Endothelial cell of umbilical vein (primary cell): ENCODE results near the gene A1BG. TPM values are rescaled to one million over a fixed set of nuclear protein-coding genes. Genes with fewer than 3 reads are reported as not detected.
A peak's percentile ranks its signal among the peaks of the same experiment; 100 is the strongest.

Source experiments
- BruUV-seq: library from RNA; stranded (reverse); fragments of 400-500 nt; replicated peaks from 2 replicates; lab custom pipeline; 2021; lab: Mats Ljungman, UMichigan
- CTCF ChIA-PET: fragments of 300-600, 350-600 bp; sonication (Branson Sonifier 250); formaldehyde crosslinking; loops from one replicate; lab custom pipeline; 2021; ENCODE audit warnings: antibody characterized with exemption, inconsistent platforms; lab: Charles Lee
- POLR2A ChIA-PET: fragments of 300-600, 350-600 bp; sonication (Branson Sonifier 250); formaldehyde crosslinking; loops from one replicate; lab custom pipeline; 2021; ENCODE audit warnings: antibody characterized with exemption, inconsistent platforms; lab: Charles Lee
- DNase-seq: peaks from one replicate; pipeline ENCODE4 v3.0.0-alpha.2; 2011; ENCODE audit warnings: low read depth, low spot score
- FAIRE-seq: peaks from 2 replicates; lab custom pipeline; 2011; peaks lifted over from hg19 to GRCh38; lab: Jason Lieb, UNC
- H2AFZ ChIP-seq: 2 replicates; pipeline ENCODE4 v1.6.0; 2012; ENCODE audit warnings: low read depth, low read length, control low read depth, inconsistent platforms
- H3K27ac ChIP-seq: 2 replicates; pipeline ENCODE4 v1.5.1; 2011; ENCODE audit warnings: low read depth, mild to moderate bottlenecking, control low read depth, low read length, moderate library complexity; ENCODE audit not compliant: insufficient read depth
- H3K27me3 ChIP-seq, 2 experiments: 2 replicates each; pipeline versions ENCODE4 v1.6.0 to v1.6.1; 2011; ENCODE audit warnings: low read length in 2 of 2, mixed read lengths in 1 of 2; ENCODE audit not compliant: control insufficient read depth in 2 of 2, insufficient read depth in 2 of 2
- H3K36me3 ChIP-seq, 2 experiments: 2 replicates in 1 of 2; 3 replicates in 1 of 2; pipeline ENCODE4 v1.5.1; 2011; ENCODE audit warnings: low read length in 2 of 2, mild to moderate bottlenecking in 1 of 2, moderate library complexity in 1 of 2; ENCODE audit not compliant: control insufficient read depth in 2 of 2, insufficient read depth in 2 of 2; ENCODE audit errors: extremely low read depth in 1 of 2
- H3K4me1 ChIP-seq: 3 replicates; pipeline ENCODE4 v1.5.1; 2011; ENCODE audit warnings: mild to moderate bottlenecking, low read length; ENCODE audit not compliant: control insufficient read depth, insufficient read depth; ENCODE audit errors: extremely low read depth
- H3K4me2 ChIP-seq: 2 replicates; pipeline ENCODE4 v1.6.1; 2011; ENCODE audit warnings: low read length, control low read depth, mixed read lengths; ENCODE audit not compliant: insufficient read depth
- H3K4me3 ChIP-seq, 3 experiments: fragments of 200-600 bp in 1 of 3; sonication (generic), shearing (Covaris generic) in 1 of 3; replicated peaks in 1 of 3; 2 replicates each; pipeline ENCODE4 v1.5.1; 2011 to 2016; ENCODE audit warnings: control low read depth in 3 of 3, low read length in 3 of 3, mild to moderate bottlenecking in 2 of 3, inconsistent platforms in 1 of 3, low read depth in 1 of 3, moderate library complexity in 1 of 3; ENCODE audit not compliant: insufficient read depth in 1 of 3
- H3K79me2 ChIP-seq: 2 replicates; pipeline ENCODE4 v1.6.0; 2012; ENCODE audit warnings: low read length, inconsistent platforms; ENCODE audit not compliant: control insufficient read depth, insufficient read depth
- H3K9ac ChIP-seq: replicated peaks from 2 replicates; pipeline ENCODE3; 2011; ENCODE audit warnings: low read length, control low read depth; ENCODE audit not compliant: insufficient read depth; ENCODE audit errors: extremely low read depth
- H3K9me1 ChIP-seq: replicated peaks from 3 replicates; pipeline ENCODE4 v1.6.0; 2011; ENCODE audit warnings: mild to moderate bottlenecking, low read length; ENCODE audit not compliant: control insufficient read depth, insufficient read depth; ENCODE audit errors: extremely low read depth
- H3K9me3 ChIP-seq: replicated peaks from 2 replicates; pipeline ENCODE4 v1.5.1; 2012; ENCODE audit warnings: low read length, inconsistent platforms; ENCODE audit not compliant: control insufficient read depth, insufficient read depth
- H4K20me1 ChIP-seq: replicated peaks from 2 replicates; pipeline ENCODE3; 2011; ENCODE audit warnings: mild to moderate bottlenecking, low read length; ENCODE audit not compliant: control insufficient read depth, insufficient read depth; ENCODE audit errors: extremely low read depth
- EZH2 ChIP-seq: IDR thresholded peaks from 2 replicates; pipeline ENCODE4 v1.6.1; 2012; ENCODE audit warnings: borderline replicate concordance, low read depth, mild to moderate bottlenecking, moderate library complexity, low read length, inconsistent platforms; ENCODE audit not compliant: severe bottlenecking
- FOS ChIP-seq: IDR thresholded peaks from 2 replicates; pipeline ENCODE4 v1.6.1; 2011; ENCODE audit warnings: mild to moderate bottlenecking, low read length, moderate library complexity, borderline replicate concordance; ENCODE audit not compliant: insufficient read depth
- GATA2 ChIP-seq: IDR thresholded peaks from 2 replicates; pipeline ENCODE4 v1.7.0; 2011; ENCODE audit warnings: low read depth, mild to moderate bottlenecking, moderate library complexity, mixed read lengths, low read length; ENCODE audit not compliant: insufficient read length, insufficient read depth
- JUN ChIP-seq: IDR thresholded peaks from 2 replicates; pipeline ENCODE4 v1.6.1; 2011; ENCODE audit warnings: borderline replicate concordance, low read depth; ENCODE audit not compliant: insufficient read length, insufficient read depth
- MAX ChIP-seq: IDR thresholded peaks from 2 replicates; pipeline ENCODE4 v1.6.1; 2011; ENCODE audit not compliant: insufficient read depth, insufficient read length
- MYC ChIP-seq: IDR thresholded peaks from one replicate; pipeline ENCODE4 v1.6.1; 2011; ENCODE audit warnings: mild to moderate bottlenecking, low read depth, low read length
- POLR2A ChIP-seq: IDR thresholded peaks from 2 replicates; pipeline ENCODE4 v1.6.1; 2012; ENCODE audit warnings: low read depth, mild to moderate bottlenecking, control low read depth, low read length
- POLR2AphosphoS5 ChIP-seq: IDR thresholded peaks from 2 replicates; pipeline ENCODE4 v1.6.1; 2012; ENCODE audit warnings: low read depth, mild to moderate bottlenecking, control low read depth, low read length, moderate library complexity; ENCODE audit not compliant: insufficient read depth
- dilution Hi-C: fragments of 300-500 bp; cut with MboI; formaldehyde crosslinking; loops from one replicate; pipeline ENCODE4 v1.15.0; 2019; ENCODE audit warnings: low sequenced_read_pairs; ENCODE audit not compliant: extremely low pct_ligation_motif_present
- intact Hi-C: fragments of 100-400 bp; cut with micrococcal nuclease; formaldehyde crosslinking; loops from one replicate; pipeline ENCODE4 v1.10.0; 2022
- polyA plus RNA-seq, 4 experiments: library from polyadenylated mRNA; depleted of rRNA in 3 of 4; stranded (reverse) in 3 of 4; unstranded in 1 of 4; fragments of >200 nt; gene quantifications; 2 replicates each; pipeline versions ENCODE4 v1.2.1 to v1.2.3, GENCODE V29; 2011 to 2012; ENCODE audit warnings: missing spikeins in 1 of 4
- total RNA-seq: library from RNA; stranded (reverse); gene quantifications from 2 replicates; pipeline ENCODE4 v1.2.3, GENCODE V29; 2021
- TF ChIP-seq, protein P1 (sequence below), 2 donors: IDR thresholded peaks; 1 replicate in 1 of 2; 2 replicates in 1 of 2; pipeline ENCODE4 v1.5.1; 2011; ENCODE audit warnings: low read length in 2 of 2, mild to moderate bottlenecking in 2 of 2, moderate library complexity in 2 of 2, control low read depth in 1 of 2, inconsistent platforms in 1 of 2, low read depth in 1 of 2; ENCODE audit not compliant: insufficient read depth in 1 of 2; ENCODE audit errors: extremely low read depth in 1 of 2

Gene A1BG
- total and polyA plus RNA-seq, 2 donors (not counting 3 experiments of a cell fraction or from before 2014, with no cell fraction given) = 2.3 to 3.7 TPM

- Histone ChIP-seq H3K4me3 (no peak overlapping the region), H3K36me3 (no peaks in the 10 kb centered on the region), H3K27ac (no peak overlapping the region), H3K9ac (no peak overlapping the region), H3K9me3 (no peaks in the 10 kb centered on the region), H3K9me1 (no peaks in the 10 kb centered on the region), H3K4me2 (no peak overlapping the region), H3K4me1 (no peaks in the 10 kb centered on the region), H3K27me3 (peaks cover 10 to 28% of the 10 kb centered on the region in 2 experiments), H4K20me1 (no peaks in the 10 kb centered on the region), H2AFZ (no peak overlapping the region), H3K79me2 (no peaks in the 10 kb centered on the region)
- dilution Hi-C loops (no loop called here), intact Hi-C loops (no loop called here)
- no TSS peak for BruUV-seq
- FAIRE-seq (no peak), DNase-seq (no peak)
- ChIA-PET CTCF (no interaction called here), POLR2A (no interaction called here)
- TF ChIP-seq EZH2 = peak; percentile 93
- no peak for TF ChIP-seq POLR2A
- TF ChIP-seq MYC = no peak
- TF ChIP-seq FOS = no peak
These were observed 14.6 kb upstream of the A1BG start for GRCh38 chr19:58367698-58368454.

- no peak overlapping the region for H2AFZ ChIP-seq
- dilution Hi-C loops = no loop called here
- H3K27me3 ChIP-seq = peaks cover 10 to 28% of the 10 kb centered on the region in 2 experiments
- H3K27ac ChIP-seq = no peak overlapping the region
- intact Hi-C loops = no loop called here
- H4K20me1 ChIP-seq = no peaks in the 10 kb centered on the region
- no peak for TF ChIP-seq POLR2A
- no peak for TF ChIP-seq GATA2
- no peak for TF ChIP-seq EZH2
- no peak for TF ChIP-seq MYC
- TF ChIP-seq JUN = no peak
- TF ChIP-seq FOS = no peak
- TF ChIP-seq POLR2AphosphoS5 = no peak
- TF ChIP-seq MAX = no peak
- TF ChIP-seq, protein P1, sequence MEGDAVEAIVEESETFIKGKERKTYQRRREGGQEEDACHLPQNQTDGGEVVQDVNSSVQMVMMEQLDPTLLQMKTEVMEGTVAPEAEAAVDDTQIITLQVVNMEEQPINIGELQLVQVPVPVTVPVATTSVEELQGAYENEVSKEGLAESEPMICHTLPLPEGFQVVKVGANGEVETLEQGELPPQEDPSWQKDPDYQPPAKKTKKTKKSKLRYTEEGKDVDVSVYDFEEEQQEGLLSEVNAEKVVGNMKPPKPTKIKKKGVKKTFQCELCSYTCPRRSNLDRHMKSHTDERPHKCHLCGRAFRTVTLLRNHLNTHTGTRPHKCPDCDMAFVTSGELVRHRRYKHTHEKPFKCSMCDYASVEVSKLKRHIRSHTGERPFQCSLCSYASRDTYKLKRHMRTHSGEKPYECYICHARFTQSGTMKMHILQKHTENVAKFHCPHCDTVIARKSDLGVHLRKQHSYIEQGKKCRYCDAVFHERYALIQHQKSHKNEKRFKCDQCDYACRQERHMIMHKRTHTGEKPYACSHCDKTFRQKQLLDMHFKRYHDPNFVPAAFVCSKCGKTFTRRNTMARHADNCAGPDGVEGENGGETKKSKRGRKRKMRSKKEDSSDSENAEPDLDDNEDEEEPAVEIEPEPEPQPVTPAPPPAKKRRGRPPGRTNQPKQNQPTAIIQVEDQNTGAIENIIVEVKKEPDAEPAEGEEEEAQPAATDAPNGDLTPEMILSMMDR (IDR thresholded peaks at IDR 0.05; ENCODE audit: extremely low read depth in 1 of 2, insufficient read depth in 1 of 2, low read depth in 1 of 2, low read length in 2 of 2) = no peak
- no peaks in the 10 kb centered on the region for H3K79me2 ChIP-seq
- no TSS peak for BruUV-seq
- ChIA-PET POLR2A (no interaction called here), CTCF (no interaction called here)
- no peaks in the 10 kb centered on the region for H3K4me1 ChIP-seq
- DNase-seq (no peak), FAIRE-seq (no peak)
- H3K36me3 ChIP-seq = no peaks in the 10 kb centered on the region
- no peak overlapping the region for H3K4me3 ChIP-seq
- no peaks in the 10 kb centered on the region for H3K9me3 ChIP-seq
- H3K4me2 ChIP-seq = no peak overlapping the region
- H3K9me1 ChIP-seq = no peaks in the 10 kb centered on the region
- no peak overlapping the region for H3K9ac ChIP-seq
These were observed 13.5 kb upstream of the A1BG start for GRCh38 chr19:58366585-58367430.
